Measurements from ENCODE around the gene BCAS3.

DNA sequence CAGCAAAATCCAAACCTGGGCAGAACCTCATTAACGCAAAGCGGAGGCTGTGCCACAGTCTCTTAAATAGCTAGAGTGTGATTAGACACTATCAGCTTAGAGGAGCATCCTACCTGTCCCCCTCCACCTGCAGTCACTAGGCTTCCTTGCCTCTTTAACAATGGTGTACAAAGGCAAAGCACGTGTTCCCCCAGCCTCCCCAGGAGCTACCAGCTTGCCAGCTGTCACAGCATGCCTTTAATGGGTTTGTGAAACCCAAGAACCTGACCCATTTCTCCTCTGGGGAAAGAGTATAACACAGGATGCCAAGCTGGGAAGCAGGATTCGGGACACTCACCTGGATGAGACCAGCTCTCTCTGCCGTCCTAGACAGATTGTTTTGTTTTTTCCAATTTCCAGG lies 684.7 kb downstream of the BCAS3 start:
- TF ChIP-seq POLR2A (IDR thresholded peaks at IDR 0.05), result no peak
- TF ChIP-seq CTCF (IDR thresholded peaks at IDR 0.05), result no peak

Data from lower leg skin (tissue), 3 donors.